ENCODE measurements around the gene RAB12.
"Not testable (repeated sequence)": the region's sequence is repeated elsewhere in the genome, so short reads cannot be mapped to it uniquely, and the experiment has no call there.

Gene RAB12

DNA sequence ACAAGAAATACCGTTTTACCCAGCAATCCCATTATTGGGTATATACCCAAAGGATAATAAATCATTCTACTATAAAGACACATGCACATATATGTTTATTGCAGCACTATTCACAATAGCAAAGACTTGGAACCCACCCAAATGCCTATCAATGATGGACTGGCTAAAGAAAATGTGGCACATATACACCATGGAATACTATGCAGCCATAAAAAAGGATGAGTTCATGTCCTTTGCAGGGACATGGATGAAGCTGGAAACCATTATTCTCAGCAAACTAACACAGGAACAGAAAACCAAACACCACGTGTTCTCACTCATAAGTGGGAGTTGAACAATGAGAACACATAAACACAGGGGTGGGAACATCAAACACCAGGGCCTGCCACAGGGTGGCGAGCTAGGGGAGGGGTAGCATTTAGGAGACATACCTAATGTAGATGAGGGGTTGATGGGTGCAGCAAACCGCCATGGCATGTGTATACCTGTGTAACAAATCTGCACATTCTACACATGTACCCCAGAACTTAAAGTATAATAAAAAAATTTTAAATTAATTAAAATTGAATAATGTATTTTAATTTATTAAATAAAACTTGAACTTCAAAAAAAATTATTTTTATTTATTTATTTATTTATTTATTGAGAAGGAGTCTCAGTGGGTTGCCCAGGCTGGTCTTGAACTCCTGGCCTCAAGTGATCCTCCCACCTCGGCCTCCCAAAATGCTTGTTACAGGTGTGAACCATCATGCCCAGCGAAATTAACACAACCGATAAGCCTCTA, 42.4 kb downstream of the RAB12 start:
- DNase-seq, result not testable (repeated sequence)

GRCh38 chr18:8654503-8655451, 45.5 kb downstream of the RAB12 start:
- peak in 1 of 2 donors; percentile 43 for DNase-seq

GRCh38 chr18:8656232-8656631, 47.0 kb downstream of the RAB12 start:
- DNase-seq, result no peak

DNA sequence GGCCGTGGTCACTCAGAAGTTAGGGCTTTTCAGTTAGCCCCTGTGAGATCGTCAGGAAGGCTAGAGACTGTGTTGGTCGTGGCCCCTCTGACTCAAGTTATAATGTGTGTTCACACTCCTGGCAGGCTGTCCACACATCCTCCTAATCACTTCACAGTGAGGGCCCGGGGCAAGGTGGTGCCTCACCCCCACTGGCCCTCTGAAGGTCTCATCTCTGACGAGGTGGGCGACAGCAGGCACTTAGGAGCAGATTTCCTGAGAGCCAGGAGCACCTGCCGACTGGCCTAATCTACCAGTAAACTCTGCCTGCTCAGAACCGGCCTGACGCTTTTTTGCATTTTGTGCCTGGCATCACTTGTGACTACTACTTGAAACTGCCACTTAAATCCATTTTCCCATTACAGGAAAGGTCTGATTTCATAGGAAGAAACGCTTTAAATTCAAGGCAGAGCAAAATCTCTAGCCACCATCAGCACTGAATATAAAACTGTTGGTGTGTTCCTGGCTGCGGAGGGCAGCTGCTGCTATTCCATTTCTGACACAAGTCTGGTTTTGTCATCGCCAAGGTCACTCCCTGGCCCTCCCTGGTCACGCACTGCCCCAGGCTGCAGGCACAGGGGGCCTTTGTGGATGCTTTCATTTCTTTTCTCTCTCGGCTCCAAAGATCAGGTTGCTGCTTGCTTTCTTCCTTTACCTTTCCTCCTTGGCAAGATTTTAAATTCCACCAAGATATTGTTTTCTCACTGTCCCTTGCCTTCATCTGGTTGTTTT, 48.0 kb downstream of the RAB12 start:
- no peak for DNase-seq

- no peak for DNase-seq
Measured at GRCh38 chr18:8657873-8658470, 48.7 kb downstream of the RAB12 start.

DNA sequence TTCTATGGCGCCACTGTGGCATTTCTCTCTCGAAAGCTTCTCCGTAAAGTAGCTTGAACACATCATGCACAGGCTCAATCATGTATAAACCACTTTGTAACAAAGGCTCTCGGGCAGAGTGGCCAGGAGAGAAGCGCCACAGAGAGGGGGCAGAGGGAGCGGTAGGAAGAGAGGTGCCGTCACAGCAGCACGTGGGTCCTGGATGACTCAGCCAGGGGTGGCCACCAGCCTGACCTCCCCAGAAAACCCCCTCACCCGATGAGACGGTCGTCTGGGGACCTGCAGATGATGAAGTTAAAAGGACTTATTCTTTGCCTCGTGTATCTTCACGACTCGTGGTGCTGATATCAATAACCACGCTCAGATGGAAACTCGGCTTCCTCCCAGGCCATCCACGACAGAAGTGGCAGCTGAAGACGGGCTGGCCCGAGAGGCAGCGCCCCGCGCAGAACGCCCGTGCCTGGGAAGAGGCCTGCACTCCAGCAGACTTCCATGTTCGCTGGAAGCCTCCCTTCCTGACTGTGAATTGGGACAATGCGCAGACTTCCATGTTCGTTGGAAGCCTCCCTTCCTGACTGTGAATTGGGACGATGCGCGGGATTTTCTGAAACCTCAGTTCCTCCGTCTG, 49.7 kb downstream of the RAB12 start:
- no peak for DNase-seq

- no peak for DNase-seq
Measured at GRCh38 chr18:8659609-8660242, 50.5 kb downstream of the RAB12 start.

DNA sequence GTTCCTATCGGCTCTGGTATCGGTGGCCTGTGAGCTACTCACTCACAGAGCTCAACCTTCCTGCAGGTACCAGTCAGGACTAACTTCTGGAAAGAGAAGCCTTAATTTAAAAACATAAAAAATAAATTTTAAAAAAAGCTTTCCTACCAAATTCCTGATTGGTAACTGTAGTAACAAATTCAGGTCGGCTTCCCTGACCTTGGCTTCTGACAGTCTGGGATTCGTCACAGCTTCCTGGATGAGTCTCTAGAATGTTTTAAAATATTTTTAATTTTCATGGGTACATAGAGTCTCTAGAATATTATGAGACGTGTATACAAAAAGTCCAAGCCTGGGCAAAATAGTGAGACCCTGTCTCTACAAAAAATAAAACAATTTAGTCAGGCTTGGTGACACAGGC, 51.1 kb downstream of the RAB12 start:
- DNase-seq, result no peak

GRCh38 chr18:8661754-8662559, 52.7 kb downstream of the RAB12 start:
- no peak for DNase-seq

DNA sequence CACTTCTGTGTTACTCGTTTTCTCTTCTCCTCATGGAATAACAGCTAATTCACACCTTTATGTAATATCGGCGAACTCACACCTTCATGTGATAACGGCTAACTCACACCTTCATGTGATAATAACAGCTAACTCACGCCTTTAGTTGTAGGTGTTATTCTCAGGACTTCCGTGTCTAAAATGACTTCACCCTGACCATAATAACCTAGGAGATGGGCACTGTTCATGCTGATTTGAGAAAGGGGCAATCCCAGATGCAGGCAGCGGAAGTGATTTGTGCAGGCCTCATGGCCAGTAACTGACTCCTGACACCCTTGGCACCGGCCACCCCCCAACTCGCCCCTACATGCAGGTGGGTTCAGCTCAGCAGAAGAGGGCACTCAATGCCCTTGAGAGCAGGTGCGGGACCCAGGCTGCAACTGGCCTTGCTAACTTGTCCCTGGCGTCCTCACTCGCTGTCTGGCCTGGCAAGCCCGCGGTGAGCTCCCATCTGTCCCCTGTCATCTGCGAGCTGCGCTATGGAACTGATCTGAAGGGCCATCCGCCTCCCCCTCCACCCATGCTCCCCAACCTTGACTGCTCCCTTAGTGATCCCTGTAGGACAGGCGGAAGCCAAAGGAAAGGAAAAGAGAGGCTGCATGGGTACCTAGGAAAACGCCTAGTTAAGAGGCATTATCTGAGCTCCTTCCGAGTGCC, 53.5 kb downstream of the RAB12 start:
- no peak for DNase-seq

DNA sequence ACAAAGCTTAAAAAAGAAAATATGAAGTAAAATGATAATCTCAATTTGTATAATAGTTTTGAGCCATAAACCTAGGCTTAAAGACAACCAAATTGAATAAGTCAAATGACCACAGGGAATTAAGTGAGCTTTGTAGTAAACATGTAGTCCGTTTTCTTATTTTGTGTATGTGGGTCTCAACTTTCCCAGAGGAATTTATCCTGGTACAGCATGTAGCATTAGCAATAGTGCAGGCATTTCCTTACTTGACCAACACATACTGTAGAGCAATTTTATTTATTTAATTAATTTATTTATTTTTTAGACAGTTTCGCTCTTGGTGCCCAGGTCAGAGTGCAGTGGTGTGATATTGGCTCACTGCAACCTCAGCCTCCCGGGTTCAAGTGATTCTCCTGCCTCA, 58.6 kb downstream of the RAB12 start:
- DNase-seq, result no peak

- DNase-seq, result no peak
Measured at GRCh38 chr18:8668381-8668780, 59.1 kb downstream of the RAB12 start.

GRCh38 chr18:8669571-8669970, 60.3 kb downstream of the RAB12 start:
- DNase-seq, result no peak

GRCh38 chr18:8673256-8674209, 64.3 kb downstream of the RAB12 start:
- no peak for DNase-seq

DNA sequence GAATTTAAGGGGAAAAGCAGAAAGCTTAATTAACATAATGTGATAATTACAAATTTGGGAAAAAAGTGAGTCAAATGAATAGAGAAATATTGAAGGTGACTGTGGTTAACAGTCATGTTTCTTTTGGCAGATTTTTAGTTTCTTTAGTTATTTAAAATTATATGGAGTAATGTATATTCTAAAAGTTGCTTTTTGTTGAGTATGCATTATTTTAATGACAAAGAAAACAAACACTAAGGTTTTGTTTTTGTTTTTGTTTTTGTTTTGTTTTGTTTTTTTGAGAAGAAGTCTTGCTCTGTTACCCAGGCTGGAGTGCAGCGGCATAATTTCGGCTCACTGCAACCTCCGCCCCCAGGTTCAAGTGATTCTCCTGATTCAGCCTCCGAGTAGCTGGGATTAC, 65.8 kb downstream of the RAB12 start:
- DNase-seq, result no peak

GRCh38 chr18:8681196-8681595, 72.0 kb downstream of the RAB12 start:
- no peak for DNase-seq

- no peak for DNase-seq
Measured at GRCh38 chr18:8684577-8684976, 75.3 kb downstream of the RAB12 start.

- DNase-seq, result no peak
Measured at GRCh38 chr18:8685141-8685913, 76.1 kb downstream of the RAB12 start.
